NOMO-1 treated with DMSO at 0.1 percent for 48 hours (cell line): Measurements from ENCODE around the gene C1GALT1C1L.
"Not testable (repeated sequence)": the region's sequence is repeated elsewhere in the genome, so short reads cannot be mapped to it uniquely, and the experiment has no call there.

ENCODE experiments used
- DNase-seq: peaks from one replicate; lab custom pipeline; 2025; ENCODE audit not compliant: unreplicated experiment; lab: John Stamatoyannopoulos, UW

C1GALT1C1L gene

GRCh38 chr2:43657241-43657640, 19.0 kb downstream of the C1GALT1C1L start:
- no peak for DNase-seq

- no peak for DNase-seq
Measured at GRCh38 chr2:43653506-43653905, 22.7 kb downstream of the C1GALT1C1L start.

DNA sequence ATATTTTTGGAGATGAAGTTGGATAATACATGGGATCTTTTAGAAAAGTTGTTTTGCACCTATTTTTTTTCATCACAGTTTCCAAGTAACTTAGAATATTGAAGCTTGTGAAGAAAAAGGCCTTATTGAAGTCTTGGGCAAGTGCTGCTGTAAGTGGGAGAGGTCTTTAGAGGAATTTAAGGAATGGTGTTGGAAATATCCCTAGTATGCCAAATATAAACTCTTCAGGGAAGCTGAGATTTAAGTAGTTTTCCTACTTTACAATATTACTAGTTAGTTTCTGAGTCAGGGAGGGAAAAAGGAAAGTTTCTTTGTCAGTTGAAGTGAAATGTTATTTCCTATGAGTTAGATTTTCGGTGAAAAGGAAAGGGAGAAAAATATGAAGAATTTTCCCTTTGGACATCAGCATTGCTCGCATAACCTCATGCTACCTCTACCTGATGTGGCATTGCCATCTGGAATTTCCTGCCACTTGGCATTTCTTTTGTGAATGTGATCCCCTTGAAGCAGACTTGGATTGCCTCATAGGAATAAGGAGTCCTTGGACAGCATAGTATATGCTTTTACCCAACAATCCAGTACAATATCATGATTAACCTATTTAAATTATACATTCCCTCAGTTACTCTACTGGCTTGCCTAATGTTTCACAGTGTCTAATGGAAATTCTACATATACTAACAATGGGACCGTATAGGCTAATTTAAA, 27.1 kb downstream of the C1GALT1C1L start:
- DNase-seq = no peak

GRCh38 chr2:43643680-43644079, 32.5 kb downstream of the C1GALT1C1L start:
- no peak for DNase-seq

DNA sequence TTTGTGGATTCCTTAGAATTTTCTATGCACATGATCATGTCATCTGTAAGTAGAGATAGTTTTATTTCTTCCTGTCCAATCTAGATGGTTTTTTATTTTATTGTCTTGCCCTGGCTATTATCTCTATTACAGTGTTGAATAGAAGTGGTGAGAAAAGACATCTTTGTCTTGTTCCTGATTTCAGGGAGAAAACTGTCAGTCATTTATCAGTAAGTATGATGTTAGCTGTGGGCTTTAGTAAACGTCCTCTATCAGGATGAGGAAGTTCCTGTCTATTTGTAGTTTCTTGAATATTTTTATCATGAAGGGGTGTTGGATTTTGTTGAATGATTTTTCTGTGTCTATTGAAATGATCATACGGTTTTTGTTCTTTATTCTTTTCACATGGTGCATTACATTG, 33.9 kb downstream of the C1GALT1C1L start:
- DNase-seq = peak; percentile 16

DNA sequence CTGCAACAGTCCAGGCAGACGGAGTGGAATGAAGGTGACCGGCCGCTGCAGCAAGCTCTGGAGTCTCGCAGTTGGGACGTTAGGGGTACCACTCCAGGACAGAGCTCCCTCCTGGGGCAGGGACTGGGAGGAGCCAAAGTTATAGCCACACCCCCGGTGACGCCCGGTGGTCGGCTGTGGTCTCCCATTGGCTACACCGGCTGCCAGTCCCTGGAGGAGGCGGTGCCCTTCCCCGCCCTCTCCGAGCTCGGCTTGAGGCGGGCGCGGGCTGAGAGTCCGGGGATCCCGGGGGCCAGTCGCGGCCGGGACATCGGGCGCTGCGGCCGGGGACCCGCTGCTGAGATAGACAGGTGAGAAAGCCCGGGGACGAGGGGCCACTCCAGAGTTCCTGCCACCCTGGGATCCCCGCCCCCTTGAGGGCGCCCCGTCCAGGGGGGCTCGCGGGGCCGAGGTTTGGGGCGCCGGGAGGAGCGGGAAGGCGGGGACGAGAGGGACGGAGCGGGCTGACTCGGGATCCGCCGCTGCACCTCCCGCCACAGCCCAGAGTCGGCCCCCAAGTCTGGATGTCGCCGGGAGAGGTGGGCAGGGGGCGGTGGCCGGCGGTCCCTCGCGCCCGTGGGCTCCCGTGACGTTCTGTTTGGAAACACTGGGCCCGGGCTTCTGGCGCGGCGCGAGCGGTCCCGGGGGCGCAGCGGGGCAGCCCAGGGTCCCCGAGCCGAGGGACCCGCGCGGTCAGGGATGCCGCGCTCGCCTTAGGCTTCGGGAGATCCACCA, 39.0 kb downstream of the C1GALT1C1L start, which contains the start of gene PLEKHH2:
TSS of gene PLEKHH2 (plus strand) at position 231 of the 774 bp plus-strand sequence. CDS start 7,414 bp downstream, outside the sequence.
- peak; percentile 63 for DNase-seq

GRCh38 chr2:43636621-43637020, 39.6 kb downstream of the C1GALT1C1L start:
- no peak for DNase-seq

- not testable (repeated sequence) for DNase-seq
Measured at GRCh38 chr2:43636153-43636552, 40.1 kb downstream of the C1GALT1C1L start.

GRCh38 chr2:43634604-43635306, 41.5 kb downstream of the C1GALT1C1L start:
- peak; percentile 16 for DNase-seq

GRCh38 chr2:43631618-43632317, 44.5 kb downstream of the C1GALT1C1L start:
- no peak for DNase-seq
